Suppressor macrophage treated with lipopolysaccharide for 1 hour (primary cell): ENCODE data around the gene POLA2.
"Not testable (repeated sequence)": the region's sequence is repeated elsewhere in the genome, so short reads cannot be mapped to it uniquely, and the experiment has no call there.

Experiments used
- DNase-seq, 3 donors: peaks; one replicate each; pipeline ENCODE4 v3.0.0-alpha.2; 2020 to 2022

POLA2 gene

GRCh38 chr11:65242389-65242788 lies 19.4 kb upstream of the POLA2 start:
- no peak for DNase-seq

- DNase-seq = no peak
Measured at GRCh38 chr11:65243797-65244196, 18.0 kb upstream of the POLA2 start.

DNA sequence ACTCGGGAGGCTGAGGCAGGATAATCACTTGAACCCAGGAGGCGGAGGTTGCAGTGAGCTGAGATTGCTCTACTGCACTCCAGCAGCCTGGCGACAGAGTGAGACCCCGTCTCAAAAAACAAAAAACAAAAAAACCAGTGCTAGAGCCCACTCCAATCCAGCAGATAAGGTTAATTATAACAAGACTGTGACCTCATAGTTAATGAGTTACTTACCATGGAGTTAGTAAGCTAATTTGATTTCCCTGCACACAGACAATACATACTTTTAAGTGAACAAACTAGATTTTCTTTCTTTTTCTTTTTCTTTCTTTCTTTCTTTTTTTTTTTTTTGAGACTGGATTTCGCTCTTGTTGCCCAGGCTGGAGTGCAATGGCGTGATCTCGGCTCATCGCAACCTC lies 16.7 kb upstream of the POLA2 start:
- not testable (repeated sequence) for DNase-seq

- no peak for DNase-seq
Measured at GRCh38 chr11:65246506-65246905, 15.3 kb upstream of the POLA2 start.

DNA sequence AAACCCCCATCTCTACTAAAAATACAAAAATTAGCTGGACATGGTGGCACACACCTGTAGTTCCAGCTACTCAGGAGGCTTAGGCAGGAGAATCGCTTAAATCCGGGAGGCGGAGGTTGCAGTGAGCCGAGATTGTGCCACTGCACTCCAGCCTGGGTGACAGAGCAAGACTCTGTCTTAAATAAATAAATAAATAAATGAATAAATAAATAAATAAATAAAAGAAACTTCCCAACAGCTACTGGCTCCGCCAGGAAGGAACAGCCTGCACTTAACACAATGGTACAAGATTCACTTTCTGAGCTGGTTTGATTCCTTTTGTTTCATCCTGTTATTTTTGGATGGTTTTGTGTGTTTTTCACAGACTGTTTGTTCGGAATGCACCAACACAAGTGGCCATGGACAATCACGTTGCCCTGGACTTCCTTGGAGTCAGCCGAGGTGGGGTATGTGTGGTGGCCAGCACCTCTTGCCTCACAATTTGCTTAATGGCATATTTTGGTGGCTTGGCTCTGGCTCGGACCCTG lies 13.5 kb upstream of the POLA2 start:
- DNase-seq = not testable (repeated sequence)

DNA sequence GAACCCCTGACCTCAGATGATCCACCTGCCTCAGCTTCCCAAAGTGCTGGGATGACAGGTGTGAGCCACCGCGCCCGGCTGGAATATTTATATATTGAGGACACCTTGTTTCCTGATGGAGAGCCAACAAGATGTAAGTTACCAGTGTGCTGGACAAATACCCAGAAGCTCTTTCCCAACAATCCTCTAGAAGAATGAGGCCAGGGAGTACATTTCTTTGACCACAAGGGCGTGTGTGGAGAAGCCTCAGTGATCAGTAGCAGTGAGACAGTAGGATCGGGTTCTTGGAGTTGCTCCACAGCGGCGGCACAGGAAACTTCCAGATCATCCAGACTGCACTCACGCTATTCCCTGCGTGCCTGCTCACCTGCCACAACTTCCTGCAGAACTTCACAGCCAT lies 10.3 kb upstream of the POLA2 start:
- no peak for DNase-seq

DNA sequence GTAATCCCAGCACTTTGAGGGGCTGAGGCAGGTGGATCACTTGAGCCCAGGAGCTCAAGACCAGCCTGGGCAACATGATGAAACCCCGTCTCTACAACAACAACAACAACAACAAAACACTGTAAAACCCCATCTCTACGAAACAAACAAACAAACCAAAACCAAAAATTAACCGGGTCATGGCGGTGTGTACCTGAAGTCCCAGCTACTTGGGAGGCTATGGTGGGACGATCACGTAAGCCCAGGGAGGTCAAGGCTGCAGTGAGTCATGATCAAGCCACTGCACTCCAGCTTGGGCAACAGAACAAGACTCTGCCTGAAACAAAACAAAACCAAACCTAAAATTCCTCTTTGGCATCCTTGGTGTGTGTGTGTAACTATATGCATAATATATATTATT lies 7.0 kb upstream of the POLA2 start:
- no peak for DNase-seq

DNA sequence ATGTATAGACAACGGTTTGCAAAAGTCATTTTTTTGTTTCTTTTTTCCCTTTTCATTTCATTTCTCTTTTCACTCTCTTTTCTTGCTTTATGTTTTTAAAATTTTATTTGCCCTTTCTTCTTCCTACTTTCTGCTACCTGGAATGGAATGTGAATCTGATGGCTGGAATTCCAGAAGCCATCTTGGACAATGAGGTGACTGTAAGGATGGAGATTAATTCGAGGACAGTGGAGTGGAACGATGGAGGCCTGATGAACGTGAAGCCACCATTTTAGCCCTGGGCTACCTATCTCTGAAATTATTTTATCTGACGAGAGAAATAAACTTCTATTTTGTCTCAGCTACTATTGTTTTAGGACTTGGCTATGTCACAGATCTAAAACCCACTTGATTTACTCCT lies 2.8 kb upstream of the POLA2 start:
- DNase-seq = no peak

GRCh38 chr11:65260302-65260701 lies 1.5 kb upstream of the POLA2 start:
- DNase-seq = no peak

DNA sequence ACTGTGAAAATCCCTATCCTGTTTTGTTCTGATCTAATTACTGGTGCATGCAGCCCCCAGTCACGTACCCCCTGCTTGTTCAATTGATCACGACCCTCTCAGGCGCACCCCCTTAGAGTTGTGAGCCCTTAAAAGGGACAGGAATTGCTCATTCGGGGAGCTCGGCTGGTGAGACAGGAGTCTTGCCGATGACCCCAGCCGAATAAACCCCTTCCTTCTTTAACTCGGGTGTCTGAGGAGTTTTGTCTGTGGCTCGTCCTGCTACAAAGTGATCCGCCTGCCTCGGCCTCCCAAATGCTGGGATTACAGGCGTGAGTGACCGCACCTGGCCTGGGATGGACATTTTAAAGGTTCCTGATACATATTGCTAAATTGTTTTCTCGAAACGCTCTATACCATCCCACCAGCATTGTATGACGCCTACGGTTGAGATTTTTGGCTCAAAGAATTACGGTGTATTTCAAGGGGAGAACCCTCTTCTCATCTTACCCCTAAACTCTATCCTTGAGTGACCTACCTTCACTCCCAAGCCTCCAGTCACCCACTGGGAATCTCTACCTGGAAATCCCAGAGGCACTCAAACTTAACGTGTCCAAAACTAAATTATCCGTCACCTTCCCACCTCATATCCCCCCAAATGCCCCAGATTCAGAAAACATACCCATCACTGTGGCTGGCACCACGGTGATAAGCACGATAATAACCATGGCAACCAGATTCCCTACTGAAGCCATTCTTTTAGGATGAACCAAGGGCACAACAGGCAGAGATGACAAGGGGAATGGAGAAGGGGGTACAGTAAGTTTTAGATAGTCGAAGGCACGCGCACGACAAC lies 789 bp upstream of the POLA2 start:
- DNase-seq = no peak

GRCh38 chr11:65262381-65262680 lies 569 bp downstream of the POLA2 start:
- DNase-seq = peak; percentile 74 to 86 (median 81)

- peak in 2 of 3 donors; percentile 6 to 19 for DNase-seq
Measured at GRCh38 chr11:65262776-65263175, 1.0 kb downstream of the POLA2 start.

DNA sequence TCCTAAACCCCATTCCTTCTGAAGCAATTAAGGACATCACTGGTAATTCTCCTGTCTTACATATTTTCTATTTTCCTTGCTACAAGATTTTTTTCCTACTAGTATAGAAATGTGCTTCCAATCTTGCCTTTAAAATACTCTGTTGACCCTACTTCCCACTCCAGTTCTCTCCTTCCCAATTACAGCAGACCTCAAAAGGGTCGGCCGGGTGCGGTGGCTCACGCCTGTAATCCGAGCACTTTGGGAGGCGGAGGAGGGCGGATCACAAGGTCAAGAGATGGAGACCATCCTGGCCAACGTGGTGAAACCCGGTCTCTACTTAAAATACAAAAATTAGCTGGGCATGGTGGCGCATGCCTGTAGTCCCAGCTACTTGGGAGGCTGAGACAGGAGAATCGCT lies 3.0 kb downstream of the POLA2 start:
- DNase-seq = not testable (repeated sequence)

- DNase-seq = no peak
Measured at GRCh38 chr11:65266210-65266609, 4.4 kb downstream of the POLA2 start.

- DNase-seq = peak; percentile 85 to 86 (median 85)
Measured at GRCh38 chr11:65274735-65275682, 13.2 kb downstream of the POLA2 start.

DNA sequence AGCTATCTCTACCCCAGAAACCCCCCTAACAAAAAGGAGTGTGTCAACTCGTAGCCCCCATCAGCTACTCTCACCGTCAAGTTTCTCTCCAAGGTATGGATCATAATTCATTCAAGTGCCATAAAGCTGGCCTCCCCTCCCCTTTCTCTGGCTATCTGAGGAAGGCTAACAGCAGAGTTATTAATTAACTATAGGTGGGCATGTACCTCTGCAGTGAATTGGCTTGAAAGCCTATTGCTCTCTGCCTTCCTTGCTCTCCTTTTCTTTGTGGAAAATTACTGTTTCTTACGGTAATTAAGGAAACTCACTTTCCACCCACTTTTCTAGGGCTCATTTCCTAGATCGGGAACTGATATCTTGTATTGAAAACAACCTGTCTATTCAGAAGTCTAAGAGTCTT lies 14.1 kb downstream of the POLA2 start:
- no peak for DNase-seq

DNA sequence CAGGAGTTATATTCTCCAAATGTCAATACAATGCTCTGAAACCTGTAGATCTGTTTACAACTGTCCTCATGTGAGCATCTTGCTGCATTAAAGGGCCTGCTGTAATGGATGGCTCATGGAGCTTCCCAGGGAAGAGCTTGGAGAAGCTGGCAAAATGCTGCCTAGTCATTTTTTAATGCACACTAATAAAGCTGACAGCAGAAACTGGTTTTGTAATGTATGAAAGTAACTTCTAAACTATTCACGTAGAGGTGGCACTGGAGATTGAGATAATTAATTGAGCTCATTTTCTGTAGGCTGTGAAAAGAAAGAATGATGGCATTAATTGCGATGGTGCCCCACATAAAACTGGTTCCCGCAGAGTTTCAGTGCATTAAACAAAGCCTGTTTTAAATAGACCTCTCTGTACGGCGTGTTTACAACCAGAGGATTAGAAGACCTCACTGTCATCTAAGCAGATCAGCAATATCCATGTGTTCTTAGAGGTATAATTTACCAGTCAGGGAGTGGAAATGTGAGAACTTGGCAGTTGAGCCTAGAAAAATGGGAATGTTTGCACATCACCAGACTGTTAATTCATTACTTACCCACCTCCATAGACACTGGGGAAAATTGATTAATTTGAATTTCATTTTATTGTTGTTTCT lies 16.0 kb downstream of the POLA2 start:
- no peak for DNase-seq

DNA sequence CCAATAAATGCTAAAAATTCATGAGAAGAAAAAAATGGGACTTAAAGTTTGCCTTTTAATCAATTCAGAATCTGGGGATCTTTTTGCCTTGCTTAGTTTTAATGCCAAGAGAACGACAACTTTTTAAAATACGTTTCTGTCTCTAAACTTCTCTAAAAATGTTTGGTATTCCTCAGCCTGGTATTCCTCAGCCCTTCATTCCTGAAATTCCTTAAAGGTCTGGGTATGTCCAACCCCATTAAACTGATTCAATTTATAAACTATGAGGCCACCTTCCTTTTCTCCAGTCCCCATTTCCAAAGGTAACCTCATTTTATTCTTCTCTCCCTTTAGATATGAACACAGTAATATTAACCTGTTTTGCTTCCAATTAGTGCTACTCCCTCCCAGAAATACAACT lies 16.6 kb downstream of the POLA2 start:
- DNase-seq = no peak

- no peak for DNase-seq
Measured at GRCh38 chr11:65279279-65279678, 17.5 kb downstream of the POLA2 start.

DNA sequence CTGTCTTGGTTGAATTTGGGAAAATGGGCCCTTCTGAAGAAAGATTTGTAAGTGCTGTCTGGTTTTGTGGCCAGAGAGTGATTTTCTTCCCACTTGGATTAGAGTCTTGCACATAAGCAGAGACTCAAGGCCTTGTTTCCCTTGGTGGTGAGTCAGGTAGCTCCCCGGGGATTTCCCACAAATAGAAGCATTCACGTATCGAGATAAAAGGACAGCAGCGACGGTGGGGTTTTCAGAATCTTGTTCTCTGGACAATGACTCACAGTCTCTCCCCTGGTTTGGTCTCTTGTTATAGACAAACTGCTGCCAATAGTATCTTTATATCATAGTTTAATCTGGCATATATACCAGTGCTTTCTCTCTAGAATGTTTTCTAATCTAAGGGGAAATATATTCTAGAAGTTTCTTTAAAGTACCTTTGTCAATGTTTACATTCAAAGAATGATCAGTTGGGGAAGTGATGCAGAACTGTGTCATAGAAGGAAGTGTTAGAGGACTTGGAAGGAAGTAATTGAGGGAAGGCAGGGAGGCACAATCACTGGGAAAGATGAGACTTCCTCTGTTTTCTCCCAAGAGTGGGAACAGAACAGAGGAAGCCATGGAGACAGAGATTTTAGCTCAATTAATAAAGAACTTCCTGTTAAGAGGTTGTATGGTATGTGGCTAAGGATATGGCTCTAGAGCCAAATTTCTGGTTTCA lies 18.1 kb downstream of the POLA2 start:
- DNase-seq = peak; percentile 91 to 94 (median 91)

GRCh38 chr11:65280646-65281045 lies 18.9 kb downstream of the POLA2 start:
- DNase-seq = no peak

DNA sequence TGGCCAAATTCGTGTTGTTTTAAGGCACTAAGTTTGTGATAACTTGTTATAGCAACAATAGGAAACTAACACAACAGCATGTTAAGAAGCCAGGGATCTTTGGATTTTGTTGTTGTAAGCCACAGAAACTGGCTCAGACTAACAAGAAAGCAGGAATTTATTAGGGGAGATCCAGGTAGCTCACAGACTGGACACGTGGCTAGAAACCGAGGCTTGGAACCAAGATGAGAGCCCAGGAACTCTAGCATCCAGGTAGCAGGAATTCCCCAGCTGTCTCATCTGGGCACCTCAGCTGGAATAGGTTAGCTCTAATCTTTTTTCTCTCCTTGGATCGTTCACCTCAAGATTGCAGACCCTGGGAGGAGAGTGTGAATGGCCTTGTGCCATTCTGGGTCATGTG lies 24.9 kb downstream of the POLA2 start:
- DNase-seq = no peak

GRCh38 chr11:65287601-65288000 lies 25.8 kb downstream of the POLA2 start:
- DNase-seq = no peak
